ENCODE measurements around the gene MEIOB.
"Not testable (repeated sequence)": the region's sequence is repeated elsewhere in the genome, so short reads cannot be mapped to it uniquely, and the experiment has no call there.

MEIOB gene

GRCh38 chr16:1807626-1808025 lies 64.3 kb downstream of the MEIOB start:
- DNase-seq, result no peak

GRCh38 chr16:1800701-1801100 lies 71.3 kb downstream of the MEIOB start:
- no peak for DNase-seq

DNA sequence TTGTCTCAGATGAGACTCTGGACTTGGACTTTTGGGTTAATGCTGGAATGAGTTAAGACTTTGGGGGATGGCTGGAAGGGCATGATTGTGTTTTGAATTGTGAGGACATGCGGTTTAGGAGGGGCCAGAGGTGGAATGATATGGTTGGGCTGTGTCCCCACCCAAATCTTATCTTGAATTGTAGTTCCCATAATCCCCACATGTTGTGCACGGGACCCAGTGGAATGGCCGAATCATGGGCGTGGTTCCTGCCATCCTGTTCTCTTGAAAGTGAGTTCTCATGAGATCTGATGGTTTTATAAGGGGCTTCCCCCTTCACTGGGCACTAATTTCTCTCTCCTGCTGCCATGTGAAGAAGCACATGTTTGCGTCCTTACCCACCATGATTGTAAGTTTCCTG lies 72.7 kb downstream of the MEIOB start:
- not testable (repeated sequence) for DNase-seq

- no peak for DNase-seq
Observed at GRCh38 chr16:1794908-1795666, 76.9 kb downstream of the MEIOB start.

DNA sequence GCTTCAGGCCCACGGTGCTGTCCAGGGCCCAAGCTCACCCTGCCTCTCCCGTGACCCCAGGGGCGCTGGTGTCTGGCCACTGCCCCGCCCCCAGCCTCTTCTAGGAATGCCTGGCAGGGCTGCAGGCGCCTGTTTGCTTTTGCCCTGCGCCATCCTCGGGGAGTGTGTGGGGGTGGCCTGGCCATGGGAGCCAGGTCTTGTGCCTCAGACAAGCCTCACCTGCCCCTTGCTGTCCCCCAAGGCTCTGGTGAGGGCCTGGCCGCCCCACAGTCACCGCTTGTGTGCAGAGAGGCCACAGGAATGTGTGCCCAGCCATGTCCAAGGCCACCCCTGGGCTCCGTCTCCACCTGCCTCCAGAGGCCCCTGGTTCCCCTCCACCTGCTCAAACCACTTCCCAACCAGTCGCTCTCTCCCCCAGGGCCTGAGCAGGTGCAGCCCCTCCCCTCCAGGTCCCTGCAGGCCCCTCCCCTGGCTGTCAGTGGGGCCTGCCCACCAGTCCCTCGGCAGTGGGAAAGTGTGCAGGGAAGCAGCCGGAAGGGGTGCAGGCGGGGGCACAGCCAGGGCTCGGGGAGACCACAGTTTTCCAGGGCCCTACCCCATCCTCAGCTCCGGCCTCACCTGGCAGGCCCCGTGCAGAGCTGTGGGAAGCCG lies 77.6 kb downstream of the MEIOB start:
- no peak for DNase-seq

GRCh38 chr16:1793578-1794220 lies 78.3 kb downstream of the MEIOB start, which contains the start of gene IGFALS:
TSS of gene IGFALS (minus strand) at chr16:1793705. CDS start at chr16:1793652, 53 bp downstream.
- DNase-seq, result no peak

DNA sequence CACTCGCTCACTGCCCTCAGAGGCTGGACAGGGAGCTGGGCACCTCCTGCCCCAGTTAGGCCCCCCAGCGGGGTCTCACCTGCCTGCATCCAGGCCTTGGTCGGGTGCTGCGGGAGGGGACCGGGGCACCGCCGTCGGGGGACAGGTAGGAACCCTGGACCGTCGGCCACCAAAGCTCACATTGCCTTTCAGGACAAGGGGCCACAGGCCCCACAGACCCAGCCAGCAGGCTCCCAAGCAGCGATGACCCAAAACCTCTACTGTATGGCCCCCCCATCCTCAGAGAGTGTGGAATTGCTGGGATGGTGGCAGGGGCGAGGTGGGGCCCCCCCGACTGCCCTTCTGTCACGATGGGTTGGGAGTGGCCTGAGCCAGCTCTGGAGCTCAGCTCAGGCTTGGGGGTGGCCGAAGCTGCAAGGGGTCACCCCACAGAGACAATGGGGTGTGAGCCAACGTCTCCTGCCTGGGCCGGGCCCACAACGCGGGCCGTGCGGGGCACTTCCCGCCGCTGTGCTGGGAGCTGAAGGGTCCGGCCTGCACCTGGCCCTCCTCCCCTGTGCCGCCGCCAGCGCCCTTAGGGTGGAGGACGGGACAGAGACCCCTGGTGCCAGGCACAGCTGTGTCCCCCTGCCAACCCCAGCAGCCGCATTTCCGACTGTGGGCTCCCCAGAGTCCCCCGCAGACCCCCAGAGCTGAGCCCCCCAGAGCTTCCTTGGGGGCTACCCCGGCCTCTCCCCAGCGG lies 79.0 kb downstream of the MEIOB start:
- DNase-seq, result no peak

GRCh38 chr16:1791943-1792812 lies 79.8 kb downstream of the MEIOB start:
- no peak for DNase-seq

- no peak for DNase-seq
Observed at GRCh38 chr16:1791256-1791942, 80.6 kb downstream of the MEIOB start.

GRCh38 chr16:1790611-1791255 lies 81.2 kb downstream of the MEIOB start:
- no peak for DNase-seq

DNA sequence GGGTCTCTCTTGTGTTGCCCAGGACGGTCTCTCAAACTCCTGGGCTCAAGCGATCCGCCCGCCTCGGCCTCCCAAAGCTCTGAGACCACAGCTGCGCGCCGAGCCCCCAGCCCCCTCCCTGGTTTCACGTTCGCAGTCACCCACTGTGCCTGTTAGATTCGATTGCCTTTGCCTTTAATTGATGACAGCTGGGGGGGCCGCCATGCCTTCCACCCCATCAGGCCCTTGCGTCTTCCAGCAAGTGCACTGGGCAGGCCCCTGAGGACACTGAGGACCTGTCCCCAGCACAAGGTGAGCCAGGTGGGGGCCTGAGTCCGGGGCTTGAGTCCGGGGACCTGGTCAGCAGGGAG lies 81.7 kb downstream of the MEIOB start:
- no peak for DNase-seq

- DNase-seq, result no peak
Observed at GRCh38 chr16:1789643-1790045, 82.3 kb downstream of the MEIOB start.

GRCh38 chr16:1788708-1789100 lies 83.3 kb downstream of the MEIOB start:
- no peak for DNase-seq

DNA sequence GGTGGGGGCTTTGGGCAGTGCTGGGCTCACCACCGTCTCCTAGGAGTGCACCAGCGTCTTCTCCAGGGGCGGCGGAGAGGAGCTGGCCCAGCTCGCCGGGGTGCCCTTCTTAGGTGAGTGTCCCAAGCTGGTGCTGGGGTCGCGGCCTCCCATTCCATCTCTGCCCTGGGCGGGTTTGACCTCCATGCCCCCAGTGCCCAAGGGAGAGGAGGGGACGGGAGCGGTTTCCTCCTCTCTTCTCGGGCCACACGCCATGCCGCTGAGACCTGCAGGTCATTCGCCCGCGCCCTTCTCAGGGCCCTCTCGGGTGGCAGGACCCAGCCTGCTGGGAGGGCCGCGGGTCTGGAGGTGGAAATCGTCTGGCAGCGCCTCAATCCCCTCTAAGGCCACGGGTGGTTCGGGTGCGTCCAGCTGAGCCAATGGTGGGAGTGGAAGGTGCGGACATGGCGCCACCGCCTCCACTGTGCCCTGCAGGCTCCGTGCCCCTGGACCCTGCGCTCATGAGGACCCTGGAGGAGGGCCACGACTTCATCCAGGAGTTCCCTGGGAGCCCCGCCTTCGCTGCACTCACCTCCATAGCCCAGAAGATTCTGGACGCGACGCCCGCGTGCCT lies 83.8 kb downstream of the MEIOB start:
- DNase-seq, result no peak

- DNase-seq, result no peak
Observed at GRCh38 chr16:1787322-1788094, 84.5 kb downstream of the MEIOB start.

DNA sequence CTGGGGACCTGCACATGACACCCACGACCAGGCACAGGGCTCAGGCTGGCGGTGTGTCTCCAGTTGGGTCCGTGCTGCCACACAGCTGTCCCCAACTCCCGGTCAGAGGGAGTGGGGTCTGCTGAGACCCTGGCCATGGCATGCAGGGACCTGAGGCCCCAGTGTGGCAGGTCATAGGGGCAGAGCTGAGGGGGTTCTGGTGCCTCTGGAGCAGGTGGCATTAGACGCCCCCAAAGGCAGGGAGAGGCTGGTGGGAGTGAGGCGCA lies 85.0 kb downstream of the MEIOB start:
- DNase-seq, result no peak

GRCh38 chr16:1786242-1787055 lies 85.5 kb downstream of the MEIOB start:
- no peak for DNase-seq

DNA sequence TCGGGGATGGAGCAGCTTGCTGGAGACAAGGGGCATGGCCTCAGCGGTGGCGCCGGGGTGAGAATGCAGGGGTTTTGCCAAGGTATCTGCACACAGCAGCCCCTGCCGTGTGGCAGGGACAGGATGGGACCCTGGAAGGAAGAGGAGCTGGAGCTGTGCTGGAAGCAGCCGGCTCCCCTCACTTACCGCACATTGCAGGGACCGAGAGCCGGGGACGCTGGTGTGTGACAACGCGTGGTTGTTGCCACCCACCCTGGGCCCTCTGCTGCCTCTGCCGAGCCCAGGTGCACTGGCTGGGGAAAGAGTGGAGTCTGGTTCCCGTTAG lies 86.2 kb downstream of the MEIOB start:
- DNase-seq, result no peak

Measured in CD4-positive, alpha-beta T cell treated with Interleukin-4 for 4 hours (primary cell).